ENCODE results near the gene GLT8D2.

GLT8D2 gene, protein sequence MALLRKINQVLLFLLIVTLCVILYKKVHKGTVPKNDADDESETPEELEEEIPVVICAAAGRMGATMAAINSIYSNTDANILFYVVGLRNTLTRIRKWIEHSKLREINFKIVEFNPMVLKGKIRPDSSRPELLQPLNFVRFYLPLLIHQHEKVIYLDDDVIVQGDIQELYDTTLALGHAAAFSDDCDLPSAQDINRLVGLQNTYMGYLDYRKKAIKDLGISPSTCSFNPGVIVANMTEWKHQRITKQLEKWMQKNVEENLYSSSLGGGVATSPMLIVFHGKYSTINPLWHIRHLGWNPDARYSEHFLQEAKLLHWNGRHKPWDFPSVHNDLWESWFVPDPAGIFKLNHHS

DNA sequence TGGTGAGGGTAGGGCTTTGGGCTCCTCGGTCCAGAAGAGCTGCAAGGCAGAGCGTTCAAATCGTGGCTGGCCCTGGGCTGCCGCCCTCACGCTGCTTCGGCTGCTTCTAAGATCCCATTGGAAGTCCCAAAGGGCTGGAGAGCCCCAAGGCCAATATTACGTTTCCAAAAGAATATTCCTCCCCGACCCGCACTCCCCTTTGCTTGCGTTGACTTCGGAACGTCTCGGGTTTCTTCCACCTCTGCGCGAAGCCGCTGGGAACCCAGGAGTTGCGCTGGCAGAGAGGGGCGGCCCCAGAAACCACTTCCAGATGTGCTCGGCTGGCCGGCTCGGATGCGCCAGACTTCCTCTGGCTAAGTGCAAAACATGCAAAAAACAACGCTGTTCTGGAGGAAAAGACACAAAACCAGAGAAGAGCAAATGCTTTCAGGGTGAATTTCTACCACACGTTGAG, at the start of gene GLT8D2:
TSS of gene GLT8D2 (minus strand) at position 285 of the 454 bp plus-strand sequence. CDS start 30,539 bp downstream, outside the sequence.
- DNase-seq = no peak

DNA sequence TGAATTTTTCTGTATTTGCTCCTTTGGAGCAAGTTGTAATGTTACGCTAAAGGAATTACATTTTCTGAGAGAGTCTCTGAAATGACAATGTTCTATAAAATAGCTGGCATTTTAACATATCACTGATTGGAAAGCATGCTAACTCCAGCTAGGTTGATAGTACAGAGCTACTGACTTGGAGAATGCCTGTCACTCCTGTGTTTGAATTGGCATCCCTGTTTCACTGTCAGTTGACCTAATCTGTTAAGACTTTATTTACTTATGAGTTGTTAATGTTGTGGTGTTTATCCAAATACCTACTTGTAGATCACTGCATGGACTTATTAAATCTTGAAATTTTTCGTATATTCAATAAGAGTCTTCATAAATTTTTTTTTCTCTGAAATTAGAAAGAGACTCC, 48.0 kb upstream of the GLT8D2 start:
- no peak for DNase-seq

DNA sequence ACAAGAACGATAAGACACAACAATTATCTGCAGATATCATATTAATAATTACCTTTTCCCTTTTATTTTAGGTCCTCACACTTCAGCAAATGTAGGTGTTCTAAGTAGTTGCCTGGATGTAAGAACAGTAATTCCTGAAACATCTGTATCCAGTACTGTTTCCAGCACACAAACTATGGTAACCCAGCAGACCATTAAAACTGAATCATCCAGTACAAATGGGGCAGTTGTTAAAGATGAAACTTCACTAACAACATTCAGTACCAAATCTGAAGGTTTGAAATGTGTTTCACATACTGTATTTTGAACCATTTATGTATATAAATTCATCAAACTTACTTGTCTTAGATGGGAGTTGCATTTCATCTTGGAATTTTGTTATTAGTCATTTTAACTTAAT, 45.3 kb upstream of the GLT8D2 start:
- no peak for DNase-seq

DNA sequence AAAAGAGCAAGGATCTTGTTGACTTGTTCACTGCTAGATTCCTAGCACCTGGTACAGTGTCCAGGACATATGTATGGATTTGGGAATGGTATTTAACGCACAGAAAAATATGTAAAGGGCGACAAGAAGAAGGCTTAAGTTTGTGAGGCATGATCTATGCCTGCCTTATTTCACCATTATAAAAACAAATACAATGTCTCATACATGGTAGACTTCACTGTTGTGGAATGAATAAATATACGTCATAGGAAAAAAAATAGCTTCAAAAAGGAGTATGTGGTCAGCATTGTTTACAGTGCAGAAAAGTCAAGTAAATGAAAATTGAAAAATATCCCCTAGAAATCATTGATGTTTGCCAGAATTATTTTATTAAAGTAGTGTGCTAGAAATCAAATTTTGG, 44.3 kb upstream of the GLT8D2 start:
- DNase-seq = no peak

DNA sequence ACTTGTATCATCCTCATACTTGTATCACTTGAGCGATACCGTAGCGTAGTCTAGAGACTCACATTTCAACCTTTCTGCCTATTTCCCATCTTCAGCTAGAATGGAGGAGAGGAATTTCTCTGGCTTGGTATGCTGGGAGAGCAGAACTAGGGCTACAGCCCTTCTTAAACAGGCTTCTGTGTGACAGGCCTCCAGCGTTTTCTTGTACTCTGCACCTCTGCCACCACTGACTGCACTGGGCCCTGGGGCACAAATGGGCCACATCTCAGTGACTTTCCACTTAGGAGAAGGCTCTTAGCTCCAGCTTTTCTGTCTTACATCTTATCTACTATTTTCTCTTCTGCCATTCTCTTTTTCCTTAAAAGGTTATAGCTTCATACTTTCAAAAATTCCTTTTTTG, 41.1 kb upstream of the GLT8D2 start:
- no peak for DNase-seq

DNA sequence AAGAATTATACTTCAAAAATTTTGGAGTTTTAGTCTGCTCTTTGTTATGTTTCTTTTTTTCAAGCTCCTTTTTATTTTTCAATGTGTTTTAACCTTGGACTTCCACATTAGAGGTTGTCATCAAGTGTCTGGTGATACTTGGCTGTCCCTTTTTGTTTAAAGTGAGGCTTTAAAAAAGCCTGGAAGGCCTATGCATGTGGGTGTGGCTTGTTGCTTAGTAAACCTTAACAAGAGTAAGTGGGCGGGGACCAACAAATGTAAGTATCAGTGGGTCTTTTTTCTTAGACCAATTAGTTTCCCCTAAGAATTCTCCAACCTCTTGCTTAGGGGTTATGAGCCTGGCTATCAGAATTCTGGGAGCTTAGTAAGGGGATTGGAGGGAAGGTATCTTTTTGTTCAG, 40.7 kb upstream of the GLT8D2 start:
- DNase-seq = no peak

DNA sequence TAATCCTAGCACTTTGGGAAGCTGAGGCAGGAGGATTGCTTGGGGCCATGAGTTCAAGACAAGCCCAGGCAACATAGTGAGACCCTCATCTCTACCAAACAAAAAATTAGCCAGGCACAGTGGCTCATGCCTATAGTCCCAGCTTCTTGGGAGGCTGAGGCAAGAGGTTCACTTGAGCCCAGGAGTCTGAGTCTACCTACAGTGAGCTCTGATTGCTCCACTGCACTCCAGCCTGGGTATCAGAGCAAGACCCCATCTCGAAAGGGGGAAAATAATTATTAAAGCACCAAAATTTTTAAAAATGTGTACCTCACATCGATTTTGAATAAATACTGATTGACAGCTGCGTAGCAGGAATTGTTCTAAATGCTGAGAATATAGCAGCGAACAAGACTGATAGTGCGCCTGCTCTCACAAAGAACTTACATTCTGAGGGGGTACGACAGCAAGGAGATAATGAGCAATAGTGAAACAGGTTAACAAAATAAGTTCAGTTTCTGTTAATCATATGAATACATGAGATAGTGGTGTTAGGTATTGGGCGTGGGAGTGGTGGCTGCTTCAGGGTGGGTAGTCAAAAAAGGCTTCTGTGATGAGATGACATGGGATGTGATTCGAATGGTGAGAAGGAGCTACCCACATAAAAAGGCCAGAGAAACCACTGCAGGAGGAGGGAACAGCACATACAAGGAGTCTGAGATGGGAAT, 33.9 kb upstream of the GLT8D2 start:
- no peak for DNase-seq

DNA sequence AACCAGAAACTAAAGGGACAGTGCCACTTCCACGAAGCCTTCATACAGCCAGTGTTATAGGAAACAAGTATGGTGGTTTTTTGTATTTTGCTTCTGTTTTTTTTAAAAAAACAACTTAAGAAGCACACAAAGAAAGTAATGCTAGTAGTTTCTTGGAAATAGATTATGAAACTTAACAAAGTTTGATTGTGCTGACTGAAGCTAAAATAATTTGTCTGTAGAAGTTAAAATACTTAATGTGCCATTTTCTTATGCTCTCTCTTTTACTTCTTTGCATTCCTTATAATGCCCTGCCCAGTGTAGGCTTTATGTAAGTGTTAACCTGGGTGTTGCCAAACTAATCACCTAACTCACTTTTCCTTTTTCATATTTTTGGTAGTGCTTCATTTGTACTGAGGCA, 30.8 kb upstream of the GLT8D2 start:
- DNase-seq = no peak

DNA sequence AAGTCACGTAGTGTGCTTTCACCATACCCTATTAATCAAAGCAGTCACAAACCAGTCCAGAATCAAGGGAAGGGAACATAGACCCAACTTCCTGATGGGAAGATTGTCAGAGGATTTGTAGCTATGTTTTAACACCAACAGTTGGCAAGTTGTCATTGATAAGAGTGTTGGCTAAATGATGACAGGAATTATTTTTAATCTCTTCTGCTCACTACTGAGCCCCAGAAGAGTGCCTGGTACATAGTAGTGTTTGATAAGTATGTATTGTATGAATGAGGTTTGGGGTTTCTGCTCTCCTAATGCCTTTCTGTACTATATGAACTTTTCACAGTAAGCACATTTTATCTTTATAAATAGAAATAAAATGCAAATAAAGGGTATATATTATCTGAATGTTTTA, 29.0 kb upstream of the GLT8D2 start:
- DNase-seq = no peak

DNA sequence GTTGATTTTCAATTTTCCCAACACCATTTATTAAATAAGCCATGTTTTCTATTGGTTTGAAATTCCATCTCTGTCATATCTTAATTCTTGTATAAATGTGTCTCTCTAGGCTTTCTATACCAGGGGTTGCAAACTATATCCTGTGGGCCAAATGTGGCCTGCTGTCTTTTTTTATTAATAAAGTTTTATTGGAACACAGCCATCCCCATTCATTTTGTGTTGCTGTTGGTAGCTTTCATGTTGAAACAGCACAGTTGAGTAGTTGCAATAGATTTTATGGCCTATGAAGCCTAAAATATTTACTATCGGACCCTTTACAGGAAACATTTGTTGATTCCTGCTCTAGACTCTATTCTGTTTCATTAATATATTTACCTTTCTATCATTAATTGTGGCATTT, 23.7 kb upstream of the GLT8D2 start:
- no peak for DNase-seq

DNA sequence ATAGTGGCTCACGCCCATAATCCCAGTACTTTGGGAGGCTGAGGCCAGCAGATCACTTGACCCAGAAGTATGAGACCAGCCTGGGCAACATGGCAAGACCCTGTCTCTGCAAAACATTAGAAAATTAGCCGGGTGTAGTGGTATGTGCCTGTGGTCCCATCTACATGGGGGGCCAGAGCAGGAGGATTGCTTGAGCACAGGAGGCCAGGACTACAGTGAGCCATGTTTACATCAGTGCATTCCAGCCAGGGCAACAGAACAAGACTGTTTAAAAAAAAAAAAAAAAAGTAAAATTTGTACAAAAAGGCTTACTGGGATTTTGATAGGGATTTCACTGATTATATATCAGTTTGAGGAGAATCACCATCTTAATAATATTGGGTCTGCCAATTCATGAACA, 22.1 kb upstream of the GLT8D2 start:
- no peak for DNase-seq

DNA sequence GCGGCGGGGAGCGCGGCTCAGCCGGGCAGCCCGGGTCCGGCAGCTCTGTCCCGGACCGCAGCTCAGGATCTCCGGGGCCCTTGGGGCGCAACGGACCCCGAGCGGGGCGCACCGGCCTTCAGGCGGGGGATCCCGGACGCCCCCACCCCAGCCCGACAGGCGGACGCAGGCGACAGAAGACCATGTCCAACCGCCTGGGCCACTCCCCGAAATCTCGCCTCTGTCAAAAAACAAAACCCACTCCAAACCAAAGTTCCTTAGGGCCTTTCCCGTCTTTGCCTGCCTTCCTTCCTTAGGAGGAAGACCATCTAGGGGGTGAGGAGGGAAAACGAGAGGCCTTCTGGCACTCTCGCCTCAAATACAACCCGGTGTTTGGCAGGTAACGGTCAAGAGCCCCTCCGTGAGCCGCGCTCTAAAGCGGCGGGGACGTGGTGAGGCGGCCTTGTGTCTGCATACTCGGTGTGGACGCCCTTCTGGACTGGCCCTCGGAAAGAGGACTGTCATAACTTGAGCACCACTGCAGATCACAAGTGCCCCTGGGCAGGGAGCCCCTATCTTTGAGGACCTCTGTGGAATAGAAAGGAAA, 14.9 kb upstream of the GLT8D2 start:
- DNase-seq = no peak

DNA sequence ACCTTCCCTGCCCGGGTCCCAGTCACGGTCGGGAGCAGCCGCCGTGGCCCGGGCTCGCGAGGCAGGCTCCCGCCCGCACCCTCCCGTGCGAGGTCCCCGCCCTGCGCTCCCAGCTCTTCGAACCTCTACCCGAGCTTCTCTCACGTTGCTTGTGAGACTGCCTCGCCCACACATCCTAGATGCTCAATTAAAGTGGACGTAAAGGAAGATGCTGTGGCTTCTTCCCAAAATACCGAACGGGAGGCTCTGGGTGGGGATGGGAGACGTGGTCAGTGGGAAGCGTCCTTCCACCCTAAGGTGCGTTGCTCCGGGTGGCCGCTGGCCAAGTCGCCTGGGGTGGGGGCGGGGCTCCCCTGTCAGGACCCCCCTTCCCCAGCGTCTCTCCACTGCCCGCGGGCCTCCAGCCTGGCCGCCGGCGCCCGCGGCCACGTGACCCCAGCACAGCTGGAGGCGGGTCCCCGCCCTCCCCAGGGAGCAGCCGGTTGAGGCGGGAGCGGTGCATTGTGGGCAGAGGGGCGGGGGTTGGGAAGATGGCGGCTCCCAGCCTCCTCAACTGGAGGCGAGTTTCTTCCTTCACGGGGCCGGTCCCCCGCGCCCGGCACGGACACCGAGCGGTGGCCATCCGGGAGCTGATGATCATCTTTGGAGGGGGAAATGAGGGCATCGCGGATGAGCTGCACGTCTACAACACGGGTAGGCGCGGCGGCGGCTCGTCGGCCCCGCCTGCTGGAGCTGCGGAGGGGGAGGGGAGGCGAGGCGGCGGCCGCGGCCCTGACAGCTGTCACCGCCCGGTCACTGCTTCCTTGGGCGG, 14.2 kb upstream of the GLT8D2 start, which contains the start of gene HCFC2:
TSS of gene HCFC2 (plus strand) at position 501 of the 811 bp plus-strand sequence. CDS start at position 531, 30 bp downstream.
- peak; percentile 90 for DNase-seq

DNA sequence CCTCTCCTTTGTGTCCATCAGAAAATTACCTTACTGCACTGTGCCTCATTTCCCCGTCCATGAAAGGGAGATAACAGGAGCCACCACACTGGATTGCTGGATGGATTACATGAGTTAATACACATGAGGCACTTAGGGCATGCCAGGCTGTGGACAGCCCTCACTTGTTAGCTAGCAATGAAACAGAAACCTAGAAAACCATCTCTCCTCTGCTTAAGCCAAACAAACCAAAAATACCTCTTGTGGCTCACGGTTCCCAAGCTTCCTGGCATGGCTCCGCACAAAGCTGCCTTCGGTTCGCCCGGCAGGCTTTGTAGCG, 13.7 kb upstream of the GLT8D2 start:
- DNase-seq = no peak

DNA sequence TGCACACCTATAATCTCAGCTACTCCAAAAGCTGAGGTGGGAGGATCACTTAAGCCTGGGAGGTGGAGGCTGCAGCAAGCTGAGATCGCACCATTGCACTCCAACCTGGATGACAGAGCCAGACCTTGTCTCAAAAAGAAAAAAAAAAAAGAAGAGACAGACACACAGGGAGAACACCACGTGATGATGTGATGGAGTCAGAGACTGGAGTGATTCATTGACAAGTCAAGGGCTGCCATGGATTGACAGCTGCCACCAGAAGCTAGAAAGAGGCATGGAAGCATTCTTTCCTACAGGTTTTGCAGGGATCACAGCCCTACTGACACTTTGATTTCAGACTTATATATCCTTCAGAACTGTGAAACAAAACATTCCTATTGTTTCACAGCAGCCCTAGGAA, 10.8 kb upstream of the GLT8D2 start:
- DNase-seq = no peak

DNA sequence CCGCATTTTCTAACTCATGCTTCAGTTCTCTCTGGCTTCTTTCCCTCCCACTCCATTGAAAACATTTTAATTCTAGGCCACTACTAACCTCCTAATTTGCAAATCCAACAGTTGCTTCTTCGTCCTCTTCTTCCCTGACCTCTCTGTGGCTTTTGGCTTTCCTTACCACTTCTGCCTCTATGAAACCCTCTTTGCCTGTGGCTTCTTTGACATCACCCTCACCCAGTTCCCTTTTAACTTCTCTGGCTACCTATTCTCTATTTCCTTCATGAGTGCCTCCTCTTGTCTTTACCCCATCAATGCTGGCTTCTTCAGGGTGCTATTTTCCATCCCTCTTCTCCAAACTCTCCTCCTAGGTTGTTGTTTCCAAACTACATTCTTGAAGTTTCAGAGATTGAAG, 10.0 kb upstream of the GLT8D2 start:
- DNase-seq = no peak

DNA sequence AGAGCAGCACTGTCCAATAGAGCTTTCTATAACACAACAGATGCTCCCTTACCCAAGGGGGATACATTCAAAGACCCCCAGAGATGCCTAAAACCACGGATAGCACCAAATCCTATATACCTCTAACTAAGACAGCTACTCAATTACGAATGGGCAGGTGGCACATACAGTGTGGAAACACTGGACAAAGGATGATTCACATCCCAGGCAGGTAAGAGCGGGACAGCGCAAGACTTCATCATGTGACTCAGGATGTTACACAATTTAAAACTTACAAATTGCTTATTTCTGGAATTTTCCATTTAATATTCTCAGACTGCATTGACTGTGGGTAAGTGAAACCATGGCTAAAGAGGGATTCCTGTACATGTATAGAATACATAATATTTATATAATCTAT, 8.8 kb upstream of the GLT8D2 start:
- DNase-seq = no peak

DNA sequence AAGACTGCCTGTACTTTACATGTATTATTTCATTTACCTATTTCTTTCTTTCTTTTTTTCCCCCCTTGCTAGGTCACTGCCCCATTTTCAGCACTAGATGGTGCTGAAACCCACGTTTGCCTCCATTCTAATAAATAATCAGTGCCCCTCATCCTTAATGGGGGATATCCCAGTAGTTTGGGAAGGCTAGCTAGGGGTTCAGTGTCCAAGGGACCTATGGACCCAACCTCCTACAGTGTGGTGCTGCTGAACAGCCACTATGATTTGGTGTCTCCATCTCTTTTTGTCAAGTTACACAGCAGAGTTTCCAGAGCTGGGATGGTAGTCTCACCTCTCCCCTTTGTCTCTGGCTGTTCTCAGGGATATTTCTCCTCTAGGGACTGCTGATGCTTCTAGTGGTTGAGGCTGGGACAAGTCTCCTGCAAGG, 7.8 kb upstream of the GLT8D2 start:
- no peak for DNase-seq

DNA sequence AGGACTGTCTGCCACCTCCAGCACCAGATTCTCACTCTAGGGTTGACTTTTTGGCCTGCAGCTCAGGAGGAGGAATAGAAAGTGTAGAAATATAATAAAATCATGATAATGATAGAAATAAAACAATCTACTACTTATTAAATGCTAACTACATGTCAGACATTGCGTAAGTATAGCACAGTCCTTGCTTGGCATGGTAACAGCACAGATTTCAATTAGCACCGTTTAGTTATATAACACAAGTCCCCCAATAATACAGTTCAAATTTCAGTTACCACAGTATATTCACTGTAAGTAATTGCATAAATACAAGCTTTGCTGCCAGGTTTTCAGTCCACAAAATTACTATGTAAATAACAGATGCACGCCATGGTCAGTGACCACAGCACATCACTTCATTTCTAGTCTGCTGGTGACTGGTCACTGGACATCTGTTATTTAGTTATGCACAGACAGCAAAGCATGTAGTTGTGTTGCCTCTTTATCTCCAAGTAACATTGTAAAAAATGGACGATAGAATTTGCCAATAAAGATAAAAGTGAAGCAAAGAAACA, 6.5 kb upstream of the GLT8D2 start:
- no peak for DNase-seq

DNA sequence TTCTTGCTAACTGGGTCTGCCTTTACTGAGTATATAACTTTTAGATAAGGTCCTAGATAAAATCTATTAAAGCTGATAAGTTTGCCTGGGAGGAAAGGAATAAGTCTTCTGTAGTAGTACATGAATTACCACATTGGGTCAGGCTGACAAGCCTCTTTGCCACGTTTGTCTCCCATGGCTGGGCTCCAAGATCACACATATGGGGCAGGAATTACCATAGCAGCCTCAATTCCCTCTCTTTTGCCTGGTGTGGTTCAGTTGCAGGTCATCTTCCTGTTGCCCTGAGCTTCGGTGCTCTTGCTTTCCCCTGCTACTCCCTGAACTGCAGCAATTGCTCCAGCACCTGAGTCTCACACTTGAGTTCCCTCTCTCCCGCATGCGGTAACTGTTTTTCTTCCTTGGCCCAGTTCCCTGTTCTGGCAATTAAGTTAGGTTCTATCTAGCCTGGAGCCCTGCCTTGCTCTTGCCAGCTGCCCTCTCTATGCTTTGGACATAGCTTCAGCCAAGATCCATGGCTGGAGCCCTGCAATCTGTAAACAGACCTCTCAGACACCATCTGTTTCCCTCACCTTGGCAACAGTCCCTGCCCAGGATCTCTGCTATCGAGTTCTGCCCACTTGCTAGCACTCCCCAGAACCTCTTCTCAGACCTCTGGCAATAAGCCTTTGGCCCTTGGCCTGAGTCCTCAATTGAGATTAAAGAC, 5.8 kb upstream of the GLT8D2 start:
- no peak for DNase-seq

DNA sequence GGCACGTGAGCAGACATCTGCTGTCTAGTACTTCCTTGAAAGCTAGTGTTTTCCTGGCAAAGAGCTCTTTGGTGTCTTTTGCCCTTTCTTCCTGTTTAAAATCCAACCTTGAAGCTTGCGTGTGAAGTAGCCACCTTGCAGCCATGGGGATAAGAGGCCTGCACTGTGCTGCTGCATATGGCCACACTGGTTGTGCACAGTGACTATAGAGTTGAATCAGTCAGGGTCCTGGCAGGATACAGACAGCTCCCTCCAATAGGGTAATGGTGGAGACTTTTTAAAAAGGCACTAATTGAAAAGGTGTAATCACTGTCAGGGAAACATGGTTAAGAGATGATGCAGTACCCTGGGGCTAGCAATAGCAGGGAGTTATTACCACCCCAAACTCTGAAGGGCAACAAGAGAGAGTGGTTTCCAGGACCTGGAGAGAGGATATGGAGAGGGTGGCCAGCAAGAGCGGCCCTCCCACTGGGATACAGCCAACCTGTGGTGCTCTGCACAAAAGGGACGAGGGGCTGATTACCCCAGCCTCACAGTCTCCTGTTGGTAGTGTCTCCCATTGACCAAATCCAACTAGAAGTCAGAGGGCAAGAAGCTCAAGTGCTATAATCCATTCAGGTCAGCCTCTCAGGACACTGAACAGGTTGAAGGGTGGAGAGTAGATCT, 4.8 kb upstream of the GLT8D2 start:
- DNase-seq = no peak

DNA sequence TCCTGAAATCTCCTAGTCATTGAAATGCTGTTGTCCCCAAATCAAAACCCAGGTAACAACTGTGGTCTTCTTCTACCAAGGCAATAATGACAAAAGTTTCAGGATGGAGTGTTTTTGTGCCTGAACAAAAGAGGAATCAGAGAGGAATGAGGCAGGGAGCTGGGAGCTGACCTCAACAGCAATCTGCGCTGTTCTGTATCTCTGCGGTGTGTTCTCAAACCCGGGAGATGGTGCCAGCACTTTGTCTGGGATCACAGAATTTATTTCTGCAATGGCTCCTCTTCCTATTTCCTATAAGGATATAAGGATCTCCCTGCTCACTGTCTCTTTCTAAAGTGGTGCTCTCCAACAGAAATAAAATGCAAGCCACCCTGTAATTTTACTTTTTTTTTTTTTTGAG, 449 bp upstream of the GLT8D2 start:
- no peak for DNase-seq

All from NCI-H1436 (cell line).